HEK293 (cell line): ENCODE results near the gene OBSCN.
A peak's percentile ranks its signal among the peaks of the same experiment; 100 is the strongest.

Source experiments
- BCL11B ChIP-seq: fragments of 450-650 bp; formaldehyde crosslinking; IDR thresholded peaks from 2 replicates; pipeline ENCODE4 v1.5.1; 2016; ENCODE audit warnings: low read depth, missing biosample characterization, missing genetic modification characterization
- EGR2 ChIP-seq: fragments of 450-650 bp; formaldehyde crosslinking; IDR thresholded peaks from 2 replicates; pipeline ENCODE4 v1.5.1; 2016; ENCODE audit warnings: low read depth, missing biosample characterization, missing genetic modification characterization
- HOXD13 ChIP-seq: sonication (generic); formaldehyde crosslinking; IDR thresholded peaks from 2 replicates; pipeline ENCODE4 v1.8.0; 2022; ENCODE audit warnings: missing genetic modification reagents, borderline replicate concordance
- PRDM1 ChIP-seq: fragments of 450-650 bp; formaldehyde crosslinking; IDR thresholded peaks from 2 replicates; pipeline ENCODE4; 2016; ENCODE audit warnings: missing biosample characterization, missing genetic modification characterization
- SALL2 ChIP-seq: fragments of 450-650 bp; formaldehyde crosslinking; IDR thresholded peaks from 2 replicates; pipeline ENCODE4 v1.5.0; 2017; ENCODE audit warnings: missing biosample characterization, mild to moderate bottlenecking, missing genetic modification characterization, borderline replicate concordance
- SCRT2 ChIP-seq: fragments of 450-650 bp; formaldehyde crosslinking; IDR thresholded peaks from 2 replicates; pipeline ENCODE4 v1.5.1; 2016; ENCODE audit warnings: missing biosample characterization, missing genetic modification characterization
- SP2 ChIP-seq: fragments of 450-650 bp; formaldehyde crosslinking; IDR thresholded peaks from 2 replicates; pipeline ENCODE4 v1.5.1; 2016; ENCODE audit warnings: missing biosample characterization, missing genetic modification characterization
- YY1 ChIP-seq: fragments of 450-650 bp; formaldehyde crosslinking; IDR thresholded peaks from 2 replicates; pipeline ENCODE4 v1.5.1; 2018; ENCODE audit warnings: missing biosample characterization, missing genetic modification characterization
- ZBTB1 ChIP-seq: fragments of 450-650 bp; formaldehyde crosslinking; IDR thresholded peaks from 2 replicates; pipeline ENCODE4 v1.5.1; 2016; ENCODE audit warnings: missing biosample characterization, missing genetic modification characterization
- ZBTB20 ChIP-seq: fragments of 450-650 bp; formaldehyde crosslinking; IDR thresholded peaks from 2 replicates; pipeline ENCODE4 v1.5.1; 2016; ENCODE audit warnings: missing biosample characterization, missing genetic modification characterization
- ZBTB48 ChIP-seq: fragments of 450-650 bp; formaldehyde crosslinking; IDR thresholded peaks from 2 replicates; pipeline ENCODE4 v1.5.1; 2016; ENCODE audit warnings: missing biosample characterization, missing genetic modification characterization
- ZNF157 ChIP-seq: fragments of 450-650 bp; formaldehyde crosslinking; IDR thresholded peaks from 2 replicates; pipeline ENCODE4 v1.5.1; 2016; ENCODE audit warnings: missing biosample characterization, missing genetic modification characterization
- ZNF184 ChIP-seq: fragments of 450-650 bp; IDR thresholded peaks from 2 replicates; pipeline ENCODE4 v1.5.1; 2018; ENCODE audit warnings: missing biosample characterization, mild to moderate bottlenecking, missing genetic modification characterization
- ZNF2 ChIP-seq: fragments of 450-650 bp; formaldehyde crosslinking; IDR thresholded peaks from 2 replicates; pipeline ENCODE4 v1.5.1; 2016; ENCODE audit warnings: missing biosample characterization, missing genetic modification characterization
- ZNF211 ChIP-seq: fragments of 450-650 bp; formaldehyde crosslinking; IDR thresholded peaks from 2 replicates; pipeline ENCODE4 v1.5.1; 2016; ENCODE audit warnings: low read depth, missing biosample characterization, missing genetic modification characterization
- ZNF266 ChIP-seq: fragments of 450-650 bp; formaldehyde crosslinking; IDR thresholded peaks from 2 replicates; pipeline ENCODE4 v1.5.1; 2016; ENCODE audit warnings: missing biosample characterization, missing genetic modification characterization, low read depth
- ZNF292 ChIP-seq: fragments of 450-650 bp; formaldehyde crosslinking; IDR thresholded peaks from 2 replicates; pipeline ENCODE4 v1.5.1; 2016; ENCODE audit warnings: low read depth, missing biosample characterization, missing genetic modification characterization, borderline replicate concordance
- ZNF416 ChIP-seq: fragments of 450-650 bp; formaldehyde crosslinking; IDR thresholded peaks from 2 replicates; pipeline ENCODE4 v1.5.1; 2016; ENCODE audit warnings: missing biosample characterization, missing genetic modification characterization
- ZNF48 ChIP-seq: fragments of 450-650 bp; formaldehyde crosslinking; IDR thresholded peaks from 2 replicates; pipeline ENCODE4 v1.5.1; 2016; ENCODE audit warnings: missing biosample characterization, missing genetic modification characterization
- ZNF530 ChIP-seq: fragments of 450-650 bp; formaldehyde crosslinking; IDR thresholded peaks from 2 replicates; pipeline ENCODE4 v1.5.1; 2016; ENCODE audit warnings: low read depth, missing biosample characterization, missing genetic modification characterization
- ZNF544 ChIP-seq: fragments of 450-650 bp; formaldehyde crosslinking; IDR thresholded peaks from 2 replicates; pipeline ENCODE4 v1.5.0; 2017; ENCODE audit warnings: missing biosample characterization, missing genetic modification characterization
- ZNF621 ChIP-seq: fragments of 450-650 bp; formaldehyde crosslinking; IDR thresholded peaks from 2 replicates; pipeline ENCODE4 v1.5.1; 2017; ENCODE audit warnings: missing biosample characterization, missing genetic modification characterization
- ZNF670 ChIP-seq: fragments of 450-650 bp; formaldehyde crosslinking; IDR thresholded peaks from 2 replicates; pipeline ENCODE4 v1.5.1; 2016; ENCODE audit warnings: missing biosample characterization, missing genetic modification characterization, low read depth
- ZNF677 ChIP-seq: fragments of 450-650 bp; IDR thresholded peaks from 2 replicates; pipeline ENCODE4 v1.5.0; 2018; ENCODE audit warnings: missing biosample characterization, mild to moderate bottlenecking, missing genetic modification characterization, moderate library complexity
- ZNF768 ChIP-seq: fragments of 450-650 bp; formaldehyde crosslinking; IDR thresholded peaks from 2 replicates; pipeline ENCODE4 v1.5.1; 2018; ENCODE audit warnings: missing biosample characterization, mild to moderate bottlenecking, missing genetic modification characterization
- ZNF830 ChIP-seq: fragments of 450-650 bp; IDR thresholded peaks from 2 replicates; pipeline ENCODE4 v1.5.0; 2018; ENCODE audit warnings: missing biosample characterization, missing genetic modification characterization, low read depth, mild to moderate bottlenecking, moderate library complexity
- ZNF837 ChIP-seq: fragments of 450-650 bp; formaldehyde crosslinking; IDR thresholded peaks from 2 replicates; pipeline ENCODE4 v1.5.1; 2016; ENCODE audit warnings: missing biosample characterization, missing genetic modification characterization
- ZNF843 ChIP-seq: fragments of 450-650 bp; formaldehyde crosslinking; IDR thresholded peaks from 2 replicates; pipeline ENCODE4 v1.5.1; 2016; ENCODE audit warnings: missing biosample characterization, missing genetic modification characterization
- TF ChIP-seq, protein P1 (sequence below): fragments of 450-650 bp; formaldehyde crosslinking; IDR thresholded peaks from 2 replicates; pipeline ENCODE4 v1.5.1; 2016; ENCODE audit warnings: missing biosample characterization, missing genetic modification characterization, borderline replicate concordance
- TF ChIP-seq, protein P2 (sequence below): fragments of 450-650 bp; formaldehyde crosslinking; IDR thresholded peaks from 2 replicates; pipeline ENCODE4 v1.5.0; 2017; ENCODE audit warnings: missing biosample characterization, missing genetic modification characterization, borderline replicate concordance
- TF ChIP-seq, protein P3 (sequence below): fragments of 450-650 bp; formaldehyde crosslinking; optimal IDR thresholded peaks from 2 replicates; pipeline ENCODE3; 2016; ENCODE audit warnings: missing biosample characterization, mild to moderate bottlenecking, missing genetic modification characterization
- TF ChIP-seq, protein P4 (sequence below): fragments of 450-650 bp; formaldehyde crosslinking; IDR thresholded peaks from 2 replicates; pipeline ENCODE4 v1.5.1; 2016; ENCODE audit warnings: missing biosample characterization, missing genetic modification characterization

Gene OBSCN

DNA sequence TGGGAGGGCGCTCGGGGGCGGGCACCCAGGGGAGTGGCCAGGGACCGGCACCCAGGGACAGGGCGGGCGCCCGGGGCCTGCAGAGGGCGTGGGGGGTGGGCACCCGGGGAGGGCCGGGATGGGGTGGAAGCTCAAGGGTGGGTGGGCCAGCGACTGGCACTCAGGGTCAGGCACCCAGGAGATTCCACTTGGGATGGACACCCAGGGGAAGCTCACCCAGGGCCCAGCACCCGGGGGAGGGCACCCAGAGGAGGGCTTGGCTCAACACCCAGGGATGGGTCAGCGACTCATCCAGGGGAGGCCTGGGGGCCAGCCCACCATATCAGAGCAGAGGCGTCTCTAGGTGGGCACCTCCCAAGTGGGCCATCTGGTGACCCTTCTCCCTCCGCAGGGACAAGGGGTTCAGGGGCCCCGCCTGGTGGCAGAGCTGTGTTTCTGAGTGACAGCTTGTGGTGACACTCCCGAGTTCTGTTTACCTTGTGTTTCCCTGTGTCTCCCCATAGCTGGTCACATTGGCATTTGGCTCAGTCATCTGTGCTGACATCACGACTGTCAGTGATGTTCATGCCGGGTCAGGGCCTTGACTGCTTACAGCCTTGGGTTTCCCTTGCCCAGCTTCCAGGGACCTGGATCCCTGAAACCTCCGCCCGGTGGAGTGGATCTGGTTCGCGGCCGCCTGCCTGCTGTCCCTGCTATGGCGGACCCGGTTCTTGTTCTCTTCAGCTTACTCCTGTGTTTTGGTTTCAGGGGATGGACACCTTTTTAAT lies 41.5 kb upstream of the OBSCN start (continued):
- TF ChIP-seq, protein P1, sequence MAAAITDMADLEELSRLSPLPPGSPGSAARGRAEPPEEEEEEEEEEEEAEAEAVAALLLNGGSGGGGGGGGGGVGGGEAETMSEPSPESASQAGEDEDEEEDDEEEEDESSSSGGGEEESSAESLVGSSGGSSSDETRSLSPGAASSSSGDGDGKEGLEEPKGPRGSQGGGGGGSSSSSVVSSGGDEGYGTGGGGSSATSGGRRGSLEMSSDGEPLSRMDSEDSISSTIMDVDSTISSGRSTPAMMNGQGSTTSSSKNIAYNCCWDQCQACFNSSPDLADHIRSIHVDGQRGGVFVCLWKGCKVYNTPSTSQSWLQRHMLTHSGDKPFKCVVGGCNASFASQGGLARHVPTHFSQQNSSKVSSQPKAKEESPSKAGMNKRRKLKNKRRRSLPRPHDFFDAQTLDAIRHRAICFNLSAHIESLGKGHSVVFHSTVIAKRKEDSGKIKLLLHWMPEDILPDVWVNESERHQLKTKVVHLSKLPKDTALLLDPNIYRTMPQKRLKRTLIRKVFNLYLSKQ: no peak
- peak; percentile 89 for TF ChIP-seq ZBTB20 (tag by site-specific recombination)
- no peak for TF ChIP-seq ZNF157 (tag by site-specific recombination)
- TF ChIP-seq ZNF670: no peak
- TF ChIP-seq SCRT2 (tag by site-specific recombination): no peak
- no peak for TF ChIP-seq PRDM1
- TF ChIP-seq ZNF544: no peak
- no peak; the same call in 1 of the 2 replicates for TF ChIP-seq BCL11B (tag by site-specific recombination)
- no peak for TF ChIP-seq ZNF266 (tag by site-specific recombination)
- no peak for TF ChIP-seq ZNF677 (tag by site-specific recombination)
- no peak for TF ChIP-seq ZNF837 (tag by site-specific recombination)
- TF ChIP-seq, protein P2, sequence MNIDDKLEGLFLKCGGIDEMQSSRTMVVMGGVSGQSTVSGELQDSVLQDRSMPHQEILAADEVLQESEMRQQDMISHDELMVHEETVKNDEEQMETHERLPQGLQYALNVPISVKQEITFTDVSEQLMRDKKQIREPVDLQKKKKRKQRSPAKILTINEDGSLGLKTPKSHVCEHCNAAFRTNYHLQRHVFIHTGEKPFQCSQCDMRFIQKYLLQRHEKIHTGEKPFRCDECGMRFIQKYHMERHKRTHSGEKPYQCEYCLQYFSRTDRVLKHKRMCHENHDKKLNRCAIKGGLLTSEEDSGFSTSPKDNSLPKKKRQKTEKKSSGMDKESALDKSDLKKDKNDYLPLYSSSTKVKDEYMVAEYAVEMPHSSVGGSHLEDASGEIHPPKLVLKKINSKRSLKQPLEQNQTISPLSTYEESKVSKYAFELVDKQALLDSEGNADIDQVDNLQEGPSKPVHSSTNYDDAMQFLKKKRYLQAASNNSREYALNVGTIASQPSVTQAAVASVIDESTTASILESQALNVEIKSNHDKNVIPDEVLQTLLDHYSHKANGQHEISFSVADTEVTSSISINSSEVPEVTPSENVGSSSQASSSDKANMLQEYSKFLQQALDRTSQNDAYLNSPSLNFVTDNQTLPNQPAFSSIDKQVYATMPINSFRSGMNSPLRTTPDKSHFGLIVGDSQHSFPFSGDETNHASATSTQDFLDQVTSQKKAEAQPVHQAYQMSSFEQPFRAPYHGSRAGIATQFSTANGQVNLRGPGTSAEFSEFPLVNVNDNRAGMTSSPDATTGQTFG (tag by site-specific recombination): no peak
- no peak for TF ChIP-seq ZNF768 (tag by site-specific recombination)
- TF ChIP-seq SALL2 (tag by site-specific recombination): no peak
- TF ChIP-seq ZNF416: no peak
- TF ChIP-seq ZNF292 (tag by site-specific recombination): no peak
- TF ChIP-seq ZBTB1 (tag by site-specific recombination): no peak
- 0 out of 2 replicates have a peak, but pooled peaks have one; percentile 26 for TF ChIP-seq ZNF2
- no peak for TF ChIP-seq YY1
- TF ChIP-seq ZNF843 (tag by site-specific recombination): peak; percentile 43; the same call in 1 of the 2 replicates
- TF ChIP-seq, protein P3, sequence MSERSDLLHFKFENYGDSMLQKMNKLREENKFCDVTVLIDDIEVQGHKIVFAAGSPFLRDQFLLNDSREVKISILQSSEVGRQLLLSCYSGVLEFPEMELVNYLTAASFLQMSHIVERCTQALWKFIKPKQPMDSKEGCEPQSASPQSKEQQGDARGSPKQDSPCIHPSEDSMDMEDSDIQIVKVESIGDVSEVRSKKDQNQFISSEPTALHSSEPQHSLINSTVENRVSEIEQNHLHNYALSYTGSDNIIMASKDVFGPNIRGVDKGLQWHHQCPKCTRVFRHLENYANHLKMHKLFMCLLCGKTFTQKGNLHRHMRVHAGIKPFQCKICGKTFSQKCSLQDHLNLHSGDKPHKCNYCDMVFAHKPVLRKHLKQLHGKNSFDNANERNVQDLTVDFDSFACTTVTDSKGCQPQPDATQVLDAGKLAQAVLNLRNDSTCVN (tag by site-specific recombination): no peak
- peak; percentile 85 for TF ChIP-seq ZBTB48 (tag by site-specific recombination)
- TF ChIP-seq EGR2 (tag by site-specific recombination): peak; percentile 25; the same call in 1 of the 2 replicates
- no peak for TF ChIP-seq ZNF211 (tag by site-specific recombination)
- no peak for TF ChIP-seq ZNF621 (tag by site-specific recombination)
- TF ChIP-seq ZNF48 (tag by site-specific recombination): no peak
- TF ChIP-seq HOXD13: no peak
- no peak; the same call in 1 of the 2 replicates for TF ChIP-seq SP2 (tag by site-specific recombination)
- TF ChIP-seq, protein P4, sequence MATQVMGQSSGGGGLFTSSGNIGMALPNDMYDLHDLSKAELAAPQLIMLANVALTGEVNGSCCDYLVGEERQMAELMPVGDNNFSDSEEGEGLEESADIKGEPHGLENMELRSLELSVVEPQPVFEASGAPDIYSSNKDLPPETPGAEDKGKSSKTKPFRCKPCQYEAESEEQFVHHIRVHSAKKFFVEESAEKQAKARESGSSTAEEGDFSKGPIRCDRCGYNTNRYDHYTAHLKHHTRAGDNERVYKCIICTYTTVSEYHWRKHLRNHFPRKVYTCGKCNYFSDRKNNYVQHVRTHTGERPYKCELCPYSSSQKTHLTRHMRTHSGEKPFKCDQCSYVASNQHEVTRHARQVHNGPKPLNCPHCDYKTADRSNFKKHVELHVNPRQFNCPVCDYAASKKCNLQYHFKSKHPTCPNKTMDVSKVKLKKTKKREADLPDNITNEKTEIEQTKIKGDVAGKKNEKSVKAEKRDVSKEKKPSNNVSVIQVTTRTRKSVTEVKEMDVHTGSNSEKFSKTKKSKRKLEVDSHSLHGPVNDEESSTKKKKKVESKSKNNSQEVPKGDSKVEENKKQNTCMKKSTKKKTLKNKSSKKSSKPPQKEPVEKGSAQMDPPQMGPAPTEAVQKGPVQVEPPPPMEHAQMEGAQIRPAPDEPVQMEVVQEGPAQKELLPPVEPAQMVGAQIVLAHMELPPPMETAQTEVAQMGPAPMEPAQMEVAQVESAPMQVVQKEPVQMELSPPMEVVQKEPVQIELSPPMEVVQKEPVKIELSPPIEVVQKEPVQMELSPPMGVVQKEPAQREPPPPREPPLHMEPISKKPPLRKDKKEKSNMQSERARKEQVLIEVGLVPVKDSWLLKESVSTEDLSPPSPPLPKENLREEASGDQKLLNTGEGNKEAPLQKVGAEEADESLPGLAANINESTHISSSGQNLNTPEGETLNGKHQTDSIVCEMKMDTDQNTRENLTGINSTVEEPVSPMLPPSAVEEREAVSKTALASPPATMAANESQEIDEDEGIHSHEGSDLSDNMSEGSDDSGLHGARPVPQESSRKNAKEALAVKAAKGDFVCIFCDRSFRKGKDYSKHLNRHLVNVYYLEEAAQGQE (tag by site-specific recombination): no peak
- no peak for TF ChIP-seq ZNF530 (tag by site-specific recombination)
- no peak for TF ChIP-seq ZNF830
- TF ChIP-seq ZNF184 (tag by site-specific recombination): no peak
